PC-9 (cell line): ENCODE measurements around the gene SPARC. TPM values are rescaled to one million over a fixed set of nuclear protein-coding genes. Genes with fewer than 3 reads are reported as not detected.
A peak's percentile ranks its signal among the peaks of the same experiment; 100 is the strongest.

Source experiments
- BruUV-seq: library from RNA; stranded (reverse); fragments of 400-500 nt; replicated peaks from 2 replicates; lab custom pipeline; 2021; lab: Mats Ljungman, UMichigan
- CTCF ChIA-PET: fragments of 300-600 bp; sonication (Branson Sonifier 250); formaldehyde crosslinking; loops from one replicate; lab custom pipeline; 2022; ENCODE audit warnings: antibody characterized with exemption; lab: Charles Lee
- POLR2A ChIA-PET: fragments of 300-600 bp; sonication (Branson Sonifier 250); formaldehyde crosslinking; loops from one replicate; lab custom pipeline; 2022; ENCODE audit warnings: antibody characterized with exemption; ENCODE audit not compliant: unreplicated experiment; lab: Charles Lee
- DNase-seq, 2 experiments: peaks; one replicate each; pipeline versions ENCODE4 v3.0.0 to v3.0.0-alpha.2; 2015 to 2022; ENCODE audit warnings: mixed read lengths in 1 of 2
- H2AFZ ChIP-seq: fragments of 200-600 bp; sonication (generic); 2 replicates; pipeline ENCODE4 v1.8.1; 2017; ENCODE audit warnings: antibody characterized with exemption
- H3F3A ChIP-seq: fragments of 200-600 bp; sonication (generic); 2 replicates; pipeline ENCODE4 v1.8.1; 2017; ENCODE audit warnings: antibody characterized with exemption, mild to moderate bottlenecking, low read depth; ENCODE audit not compliant: insufficient read depth
- H3K27ac ChIP-seq: fragments of 200-600 bp; sonication (generic); 2 replicates; pipeline ENCODE4 v1.6.1; 2016; ENCODE audit warnings: mixed run types
- H3K27me3 ChIP-seq: fragments of 200-600 bp; sonication (generic); 2 replicates; pipeline ENCODE4 v1.6.1; 2016; ENCODE audit warnings: low read depth, mixed run types; ENCODE audit not compliant: insufficient read depth
- H3K36me3 ChIP-seq: fragments of 200-600 bp; sonication (generic); 2 replicates; pipeline ENCODE4 v1.6.1; 2016; ENCODE audit warnings: low read depth, mixed run types
- H3K4me1 ChIP-seq: fragments of 200-600 bp; sonication (generic); replicated peaks from 2 replicates; pipeline ENCODE4 v1.6.1; 2016; ENCODE audit warnings: mixed run types; ENCODE audit not compliant: insufficient read depth
- H3K4me2 ChIP-seq: fragments of 200-600 bp; sonication (generic); 2 replicates; pipeline ENCODE4 v1.6.1; 2017; ENCODE audit warnings: mixed run types
- H3K4me3 ChIP-seq: fragments of 200-600 bp; sonication (generic); 2 replicates; pipeline ENCODE4 v1.6.1; 2016; ENCODE audit warnings: mixed run types
- H3K79me2 ChIP-seq: fragments of 200-600 bp; sonication (generic); 2 replicates; pipeline ENCODE4 v1.6.1; 2017; ENCODE audit warnings: low read depth, mixed run types
- H3K9me2 ChIP-seq: fragments of 200-600 bp; sonication (generic); 2 replicates; pipeline ENCODE4 v1.8.1; 2017; ENCODE audit warnings: mild to moderate bottlenecking; ENCODE audit not compliant: insufficient read depth
- H3K9me3 ChIP-seq: fragments of 200-600 bp; sonication (generic); 2 replicates; pipeline ENCODE4 v1.8.1; 2016; ENCODE audit warnings: low read depth; ENCODE audit not compliant: insufficient read depth
- H4K20me1 ChIP-seq: fragments of 200-600 bp; sonication (generic); 2 replicates; pipeline ENCODE4 v1.8.1; 2017; ENCODE audit not compliant: insufficient read depth
- EZH2 ChIP-seq: fragments of 200-600 bp; sonication (generic); IDR thresholded peaks from 2 replicates; pipeline ENCODE4 v1.8.0; 2017; ENCODE audit warnings: antibody characterized with exemption, low read depth
- intact Hi-C: fragments of 100-400 bp; cut with micrococcal nuclease; formaldehyde crosslinking; loops from one replicate; pipeline ENCODE4 v1.10.0; 2022; ENCODE audit not compliant: unreplicated experiment
- total RNA-seq: library from RNA; stranded (reverse); gene quantifications from 2 replicates; pipeline ENCODE4 v1.2.3, GENCODE V29; 2021
- TF ChIP-seq, protein P1 (sequence below): fragments of 200-600 bp; sonication (generic); conservative IDR thresholded peaks from 2 replicates; pipeline ENCODE4 v1.6.1; 2017; ENCODE audit warnings: mixed run types, antibody characterized with exemption, mild to moderate bottlenecking, moderate library complexity

The SPARC gene
- total RNA-seq, 1 experiment from 2014 or later = 84.1 TPM

DNA sequence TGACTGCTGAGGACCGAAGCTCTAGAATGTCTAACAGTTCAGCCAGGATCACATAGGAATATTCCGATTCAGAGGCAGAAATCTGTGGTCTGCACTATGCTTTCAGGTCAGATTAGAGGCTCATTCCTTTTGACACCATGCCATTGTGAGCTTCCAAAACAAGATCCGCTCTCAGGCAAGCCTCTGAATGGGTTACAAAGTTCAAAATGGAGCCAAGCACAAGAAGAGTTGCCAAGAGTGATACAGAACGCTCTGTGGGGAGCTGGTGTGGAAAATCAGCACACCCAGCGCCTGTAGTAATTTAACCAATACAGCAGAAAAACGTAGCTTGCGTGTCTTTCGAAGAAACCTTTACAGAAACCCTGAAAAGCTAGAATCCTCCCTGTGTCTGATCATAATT lies 62.2 kb downstream of the SPARC start:
- Histone ChIP-seq H3K9me3 (no peaks in the 10 kb centered on the region), H3K27ac (no peak overlapping the region), H3K79me2 (no peaks in the 10 kb centered on the region), H3F3A (peaks cover 7% of the 10 kb centered on the region; the same call in 1 of the 2 replicates), H3K4me3 (no peak overlapping the region), H4K20me1 (no peaks in the 10 kb centered on the region), H3K36me3 (no peaks in the 10 kb centered on the region), H3K4me1 (peaks cover 19% of the 10 kb centered on the region), H2AFZ (no peak overlapping the region), H3K9me2 (no peaks in the 10 kb centered on the region), H3K27me3 (peaks cover 26% of the 10 kb centered on the region; the same call in 1 of the 2 replicates), H3K4me2 (no peak overlapping the region)
- TF ChIP-seq, protein P1, sequence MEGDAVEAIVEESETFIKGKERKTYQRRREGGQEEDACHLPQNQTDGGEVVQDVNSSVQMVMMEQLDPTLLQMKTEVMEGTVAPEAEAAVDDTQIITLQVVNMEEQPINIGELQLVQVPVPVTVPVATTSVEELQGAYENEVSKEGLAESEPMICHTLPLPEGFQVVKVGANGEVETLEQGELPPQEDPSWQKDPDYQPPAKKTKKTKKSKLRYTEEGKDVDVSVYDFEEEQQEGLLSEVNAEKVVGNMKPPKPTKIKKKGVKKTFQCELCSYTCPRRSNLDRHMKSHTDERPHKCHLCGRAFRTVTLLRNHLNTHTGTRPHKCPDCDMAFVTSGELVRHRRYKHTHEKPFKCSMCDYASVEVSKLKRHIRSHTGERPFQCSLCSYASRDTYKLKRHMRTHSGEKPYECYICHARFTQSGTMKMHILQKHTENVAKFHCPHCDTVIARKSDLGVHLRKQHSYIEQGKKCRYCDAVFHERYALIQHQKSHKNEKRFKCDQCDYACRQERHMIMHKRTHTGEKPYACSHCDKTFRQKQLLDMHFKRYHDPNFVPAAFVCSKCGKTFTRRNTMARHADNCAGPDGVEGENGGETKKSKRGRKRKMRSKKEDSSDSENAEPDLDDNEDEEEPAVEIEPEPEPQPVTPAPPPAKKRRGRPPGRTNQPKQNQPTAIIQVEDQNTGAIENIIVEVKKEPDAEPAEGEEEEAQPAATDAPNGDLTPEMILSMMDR = no peak
- TF ChIP-seq EZH2 = no peak
- intact Hi-C loops = no loop called here
- ChIA-PET POLR2A (no interaction called here), CTCF (interaction anchor here (0.7 kb wide), 1 partner anchor 28 kb away, joined by 3 read pairs; no protein-coding TSS in a partner anchor)
- no TSS peak for BruUV-seq
- DNase-seq = no peak

DNA sequence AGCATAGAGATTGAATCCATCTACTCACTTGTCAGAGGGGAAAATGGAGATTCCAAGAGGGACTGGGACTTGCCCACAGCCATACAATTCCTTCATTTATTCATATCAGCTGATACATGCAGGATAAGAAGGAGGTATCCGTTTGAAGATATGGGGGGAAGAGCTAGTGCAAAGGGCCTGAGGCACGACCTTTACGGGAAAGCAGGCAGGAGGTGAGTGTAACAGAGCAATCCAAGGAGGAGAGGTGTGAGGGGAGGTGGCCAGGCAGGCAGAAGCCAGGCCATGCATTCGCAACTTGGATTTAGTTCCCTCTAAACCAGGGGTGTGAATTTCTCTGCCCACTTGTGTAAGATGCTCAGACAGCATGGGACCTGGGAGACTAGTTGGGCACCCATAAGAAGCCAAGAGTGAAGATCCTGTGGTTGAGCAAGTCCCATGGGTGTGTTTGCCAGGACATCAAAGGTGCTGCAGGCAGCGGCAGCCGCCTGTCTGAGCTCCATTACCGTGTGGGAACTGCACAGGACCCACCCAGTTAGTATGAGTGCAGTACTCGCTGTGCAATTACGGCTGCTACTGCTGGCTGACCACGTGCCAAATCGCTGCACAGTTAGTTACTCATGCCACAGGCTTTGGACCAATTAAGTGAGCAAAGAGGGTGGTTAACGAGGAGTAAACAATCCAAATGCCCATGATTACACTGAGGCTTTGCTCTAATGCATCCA lies 64.2 kb downstream of the SPARC start:
- intact Hi-C loops = no loop called here
- H3K9me3 ChIP-seq = no peaks in the 10 kb centered on the region
- ChIA-PET CTCF (no interaction called here), POLR2A (no interaction called here)
- no peak overlapping the region for H3K4me2 ChIP-seq
- no peaks in the 10 kb centered on the region for H3K79me2 ChIP-seq
- H3K4me1 ChIP-seq = peaks cover 37% of the 10 kb centered on the region
- no peak overlapping the region for H2AFZ ChIP-seq
- BruUV-seq = no TSS peak
- peaks cover 20% of the 10 kb centered on the region for H3F3A ChIP-seq
- H3K36me3 ChIP-seq = no peaks in the 10 kb centered on the region
- no peak for TF ChIP-seq EZH2
- TF ChIP-seq, protein P1 = no peak
- H4K20me1 ChIP-seq = no peaks in the 10 kb centered on the region
- no peak overlapping the region for H3K27ac ChIP-seq
- H3K4me3 ChIP-seq = no peak overlapping the region
- no peak for DNase-seq
- H3K9me2 ChIP-seq = no peaks in the 10 kb centered on the region
- H3K27me3 ChIP-seq = peaks cover 26% of the 10 kb centered on the region; the same call in 1 of the 2 replicates

DNA sequence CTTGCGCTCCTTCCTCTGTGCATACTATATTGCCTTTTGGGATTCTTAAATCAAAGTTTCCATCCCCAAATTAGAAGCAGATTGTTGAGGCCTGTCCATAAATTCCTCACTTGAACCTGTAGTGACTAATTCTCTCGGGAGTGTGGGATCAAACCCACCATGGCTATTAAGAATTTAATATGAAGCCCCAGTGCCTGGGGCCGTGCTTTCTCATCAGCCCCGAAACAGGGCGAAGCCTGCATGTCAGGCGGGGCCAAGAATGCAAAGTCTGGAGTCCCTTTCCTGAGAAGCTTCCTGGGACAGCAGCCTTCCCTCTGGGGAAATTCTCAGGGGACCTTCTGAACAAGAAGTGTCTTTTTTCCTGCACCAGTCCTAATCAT lies 66.3 kb downstream of the SPARC start:
- Histone ChIP-seq H3K9me3 (no peaks in the 10 kb centered on the region), H3F3A (peaks cover 28% of the 10 kb centered on the region), H3K36me3 (no peaks in the 10 kb centered on the region), H3K27ac (no peak overlapping the region), H3K4me3 (no peak overlapping the region), H3K4me1 (peaks cover 55% of the 10 kb centered on the region), H3K9me2 (no peaks in the 10 kb centered on the region), H4K20me1 (no peaks in the 10 kb centered on the region), H3K27me3 (peaks cover 24% of the 10 kb centered on the region; the same call in 1 of the 2 replicates), H3K4me2 (peak overlapping the region; percentile 30), H3K79me2 (no peaks in the 10 kb centered on the region), H2AFZ (no peak overlapping the region)
- DNase-seq = no peak
- POLR2A ChIA-PET = interaction anchor here (0.7 kb wide), 1 partner anchor 9 kb away, joined by 3 read pairs; no protein-coding TSS in a partner anchor
- intact Hi-C loops = no loop called here
- CTCF ChIA-PET = interaction anchor here (0.6 to 0.7 kb wide), 2 partner anchors 28 to 831 kb away, joined by 3 to 5 read pairs; no protein-coding TSS in a partner anchor
- no peak for TF ChIP-seq EZH2
- TF ChIP-seq, protein P1 = no peak
- BruUV-seq = no TSS peak
